Stimulated activated CD8-positive, alpha-beta memory T cell treated with anti-CD3 and anti-CD28 coated beads, Interleukin-15, amount 100 ng/mL, for 4 hours (primary cell): Measurements from ENCODE around the gene PCIF1.
"Not testable (repeated sequence)": the region's sequence is repeated elsewhere in the genome, so short reads cannot be mapped to it uniquely, and the experiment has no call there.

ENCODE experiments used
- DNase-seq, 2 donors: peaks; one replicate each; pipeline ENCODE4 v3.0.0-alpha.2; 2020; ENCODE audit warnings: low read depth in 2 of 2

Gene PCIF1

GRCh38 chr20:45967551-45968080 is 33.1 kb downstream of the PCIF1 start:
- DNase-seq: no peak

- no peak for DNase-seq
Measured at GRCh38 chr20:45968081-45968671, 33.7 kb downstream of the PCIF1 start.

- DNase-seq: no peak
Measured at GRCh38 chr20:45968801-45969711, 34.6 kb downstream of the PCIF1 start.

- DNase-seq: no peak
Measured at GRCh38 chr20:45969712-45970634, 35.5 kb downstream of the PCIF1 start.

- no peak for DNase-seq
Measured at GRCh38 chr20:45970646-45971424, 36.4 kb downstream of the PCIF1 start.

- peak in 1 of 2 donors; percentile 40 for DNase-seq
Measured at GRCh38 chr20:45971425-45971674, 36.9 kb downstream of the PCIF1 start.

GRCh38 chr20:45971675-45972499 is 37.4 kb downstream of the PCIF1 start, which contains the start of gene ZNF335:
TSS of gene ZNF335 (minus strand) at chr20:45972203. CDS start at chr20:45971410, 793 bp downstream.
- peak; percentile 88 to 92 for DNase-seq

- DNase-seq: no peak
Measured at GRCh38 chr20:45972500-45973183, 38.2 kb downstream of the PCIF1 start.

- DNase-seq: no peak
Measured at GRCh38 chr20:45974896-45975565, 40.5 kb downstream of the PCIF1 start.

GRCh38 chr20:45975686-45976085 is 41.2 kb downstream of the PCIF1 start:
- DNase-seq: no peak

GRCh38 chr20:45976086-45976485 is 41.6 kb downstream of the PCIF1 start:
- no peak for DNase-seq

GRCh38 chr20:45981261-45981660 is 46.8 kb downstream of the PCIF1 start:
- no peak for DNase-seq

- DNase-seq: no peak
Measured at GRCh38 chr20:45983279-45983743, 48.8 kb downstream of the PCIF1 start.

- no peak for DNase-seq
Measured at GRCh38 chr20:45985573-45985972, 51.1 kb downstream of the PCIF1 start.

- peak; percentile 38 to 45 for DNase-seq
Measured at GRCh38 chr20:45987108-45987780, 52.8 kb downstream of the PCIF1 start.

- DNase-seq: not testable (repeated sequence)
Measured at GRCh38 chr20:45988830-45989229, 54.3 kb downstream of the PCIF1 start.

GRCh38 chr20:45991616-45992015 is 57.1 kb downstream of the PCIF1 start:
- DNase-seq: no peak

GRCh38 chr20:45993197-45993951 is 58.9 kb downstream of the PCIF1 start:
- DNase-seq: no peak
